Thoracic aorta endothelial cell (primary cell): ENCODE measurements around the gene NMD3. TPM values are rescaled to one million over a fixed set of nuclear protein-coding genes. Genes with fewer than 3 reads are reported as not detected.

ENCODE experiments used
- small RNA-seq: library from RNA; depleted of rRNA; stranded (forward); fragments of <200 nt; gene quantifications from one replicate; pipeline ENCODE3, GENCODE V24; 2012
- total RNA-seq: library from RNA; depleted of rRNA; stranded (reverse); fragments of >200 nt; gene quantifications from 2 replicates; pipeline ENCODE4 v1.2.3, GENCODE V29; 2012

Gene NMD3
- total RNA-seq, result 93.6 and 105 TPM in 2 replicates

DNA sequence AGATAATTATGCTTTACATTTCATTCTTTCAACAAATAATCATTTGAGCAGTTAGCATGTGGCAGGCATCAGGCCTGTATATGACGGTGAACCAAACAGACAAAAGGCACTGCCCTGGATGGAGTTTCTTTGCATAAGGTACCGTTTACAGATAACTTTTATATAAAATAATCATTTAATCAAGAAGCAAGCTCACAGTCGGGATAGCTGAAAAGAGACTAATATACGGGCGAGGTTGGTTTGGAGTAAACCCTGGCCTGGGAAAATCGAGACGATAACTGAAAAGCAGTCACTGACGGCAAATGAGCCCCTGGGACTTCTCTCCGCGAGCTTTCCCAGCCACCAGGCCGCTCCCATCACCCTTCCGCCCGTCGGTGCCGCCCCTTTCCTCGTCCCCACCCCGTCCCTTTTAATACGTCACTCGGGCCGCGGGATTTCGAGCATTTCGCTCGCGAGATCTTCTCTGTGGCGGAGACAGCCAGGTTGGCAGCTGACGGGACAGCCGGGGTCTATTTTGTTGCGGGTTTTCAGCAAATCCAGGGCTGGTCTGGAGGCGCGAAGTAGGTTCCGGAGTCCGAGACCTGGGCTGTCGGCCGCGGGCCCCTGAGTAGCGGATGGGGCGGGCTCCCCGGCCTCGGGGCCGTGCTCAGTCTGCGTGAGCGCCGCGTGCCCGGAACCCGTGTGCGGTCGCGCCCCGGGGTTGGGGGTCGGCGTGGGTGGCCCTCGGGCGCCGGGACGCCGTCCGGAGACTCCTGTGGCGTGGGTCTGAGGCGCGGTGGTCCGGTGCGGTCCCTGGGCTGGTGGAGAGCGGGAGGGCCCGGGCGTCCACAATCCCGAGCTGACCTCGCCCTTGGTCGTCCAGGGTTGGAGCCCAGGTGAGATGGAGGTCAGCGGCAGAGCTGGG lies at the start of gene NMD3:
NMD3 (plus strand) TSS at position 462 of the 904 bp plus-strand sequence. CDS start 703 bp downstream, outside the sequence.

Small RNA genes lying within 50 kb of the gene (small RNA-seq; reads per million reads assigned to genes)
- gene AC108738.1, result not detected

Other genes with a start within 250 kb of the NMD3 start
- 37.4 and 47.7 TPM in 2 replicates for gene B3GALNT1, start 116.0 kb upstream of the NMD3 start, total RNA-seq
- gene SPTSSB, start 150.2 kb downstream of the NMD3 start, total RNA-seq, result not detected in 2 replicates